AG10803 (cell line): ENCODE data around the gene PER1.

Source experiments
- DNase-seq: peaks from one replicate; pipeline ENCODE4 v3.0.0; 2010; ENCODE audit warnings: low read depth
- H3K4me3 ChIP-seq: 2 replicates; pipeline ENCODE4 v1.5.1; 2011; ENCODE audit warnings: mild to moderate bottlenecking, low read length, control low read depth
- CTCF ChIP-seq: conservative IDR thresholded peaks from 2 replicates; pipeline ENCODE4 v1.5.1; 2011; ENCODE audit warnings: mild to moderate bottlenecking, low read length, control low read depth, inconsistent platforms

Gene PER1

GRCh38 chr17:8188263-8188839, 36.1 kb upstream of the PER1 start:
- TF ChIP-seq CTCF: no peak
- peak overlapping the region; percentile 73 for H3K4me3 ChIP-seq
- no peak for DNase-seq

DNA sequence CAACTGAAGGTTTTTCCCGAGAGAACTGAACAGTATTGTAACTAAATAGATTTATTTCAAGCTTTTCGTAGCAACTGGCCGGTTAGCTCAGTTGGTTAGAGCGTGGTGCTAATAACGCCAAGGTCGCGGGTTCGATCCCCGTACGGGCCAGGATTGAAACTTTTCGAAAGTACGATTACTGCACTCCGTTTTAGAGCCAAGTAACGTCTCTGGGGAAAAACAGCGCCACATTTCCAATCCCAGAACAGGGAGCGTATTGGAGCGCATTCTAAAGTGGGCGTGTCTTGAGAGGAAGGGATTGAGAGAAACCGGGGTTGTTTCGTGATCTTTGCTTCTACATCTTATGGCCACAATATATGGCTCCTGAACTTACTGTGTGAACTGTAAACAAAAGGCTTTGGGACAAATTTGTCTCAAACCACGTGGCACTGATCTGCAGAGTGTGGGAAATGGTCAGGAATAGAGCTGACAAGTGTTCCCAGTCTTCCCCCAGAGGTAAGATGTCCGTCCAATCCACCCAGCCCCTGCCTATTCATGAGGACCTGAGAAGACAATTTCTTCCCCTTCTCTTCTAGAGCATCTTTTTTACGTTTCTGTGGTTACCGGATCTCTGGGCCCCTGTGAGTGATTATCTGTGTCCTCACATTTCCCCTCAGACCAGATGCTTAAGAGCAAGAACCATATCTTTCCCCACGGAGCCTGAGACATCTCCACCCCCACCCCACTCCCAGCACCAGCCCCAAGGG, 35.5 kb upstream of the PER1 start:
- TF ChIP-seq CTCF: 0 out of 2 replicates have a peak, but pooled peaks have one; percentile 6
- peak overlapping the region; percentile 89 for H3K4me3 ChIP-seq

GRCh38 chr17:8186787-8187516, 34.7 kb upstream of the PER1 start:
- peak overlapping the region; percentile 89 for H3K4me3 ChIP-seq
- TF ChIP-seq CTCF: peak; percentile 52
- peak; percentile 96 for DNase-seq

More for the DNA sequence above, 35.5 kb upstream of the PER1 start:
- DNase-seq: peak; percentile 100

GRCh38 chr17:8186446-8186786, 34.2 kb upstream of the PER1 start:
- DNase-seq: no peak
- peak overlapping the region; percentile 89 for H3K4me3 ChIP-seq
- no peak for TF ChIP-seq CTCF

- TF ChIP-seq CTCF: no peak
- peak overlapping the region; percentile 89 for H3K4me3 ChIP-seq
- peak; percentile 61 for DNase-seq
Observed at GRCh38 chr17:8185582-8186445, 33.6 kb upstream of the PER1 start.

DNA sequence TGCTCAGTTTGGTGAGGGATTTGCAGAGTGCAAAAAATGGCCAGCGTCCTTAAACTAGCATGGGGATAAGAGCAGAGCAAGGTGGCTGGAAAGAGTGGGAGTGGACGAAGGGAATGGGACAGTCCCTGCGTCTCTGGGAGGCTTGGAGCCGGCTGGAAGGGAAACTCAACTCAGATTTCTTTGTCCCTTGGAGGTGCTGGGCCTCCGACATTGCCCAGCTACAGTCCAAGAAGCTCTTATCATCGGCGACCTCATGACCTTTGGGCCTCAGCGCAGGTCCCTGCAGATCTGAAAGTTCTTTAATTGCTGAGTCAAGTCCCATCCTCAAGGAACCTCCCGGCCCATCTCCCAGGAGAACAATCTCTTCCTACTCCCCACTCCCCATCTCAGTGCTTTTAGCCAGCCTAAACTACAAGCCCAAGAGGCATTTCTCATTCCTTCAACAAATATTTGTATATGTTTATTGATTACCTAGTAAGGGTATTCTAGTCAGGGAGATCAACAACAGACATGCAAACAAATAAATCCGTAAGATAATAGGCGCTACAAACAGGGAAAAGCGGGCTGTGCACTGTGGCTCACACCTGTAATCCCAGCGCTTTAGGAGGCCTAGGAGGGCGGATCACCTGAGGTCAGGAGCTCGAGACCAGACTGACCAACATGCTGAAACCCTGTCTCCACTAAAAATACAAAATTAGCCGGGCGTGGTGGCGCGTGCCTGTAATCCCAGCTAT, 25.0 kb upstream of the PER1 start:
- DNase-seq: no peak
- no peak for TF ChIP-seq CTCF

More for the DNA sequence above, 25.0 kb upstream of the PER1 start:
- H3K4me3 ChIP-seq: peak overlapping the region; percentile 78
